ENCODE data around the gene AP3S2.

DNA sequence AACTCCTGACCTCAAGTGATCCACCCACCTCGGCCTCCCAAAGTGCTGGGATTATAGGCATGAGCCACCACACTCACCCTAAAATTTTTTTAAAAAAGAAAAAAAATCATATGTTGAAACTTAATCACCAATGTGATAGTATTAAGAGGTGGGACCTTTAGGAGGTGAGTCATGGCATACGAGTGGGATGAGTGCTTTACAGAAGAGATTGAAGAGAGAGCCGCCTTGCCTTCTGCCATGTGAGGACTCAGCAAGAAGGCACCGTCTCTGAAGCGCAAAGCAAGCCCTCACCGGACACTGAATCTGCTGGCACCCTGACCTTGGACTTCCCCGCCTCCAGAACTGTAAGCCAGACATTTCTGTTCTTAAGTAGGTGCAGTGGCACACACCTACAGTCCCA lies 13.5 kb upstream of the AP3S2 start:
- TF ChIP-seq, protein P1, sequence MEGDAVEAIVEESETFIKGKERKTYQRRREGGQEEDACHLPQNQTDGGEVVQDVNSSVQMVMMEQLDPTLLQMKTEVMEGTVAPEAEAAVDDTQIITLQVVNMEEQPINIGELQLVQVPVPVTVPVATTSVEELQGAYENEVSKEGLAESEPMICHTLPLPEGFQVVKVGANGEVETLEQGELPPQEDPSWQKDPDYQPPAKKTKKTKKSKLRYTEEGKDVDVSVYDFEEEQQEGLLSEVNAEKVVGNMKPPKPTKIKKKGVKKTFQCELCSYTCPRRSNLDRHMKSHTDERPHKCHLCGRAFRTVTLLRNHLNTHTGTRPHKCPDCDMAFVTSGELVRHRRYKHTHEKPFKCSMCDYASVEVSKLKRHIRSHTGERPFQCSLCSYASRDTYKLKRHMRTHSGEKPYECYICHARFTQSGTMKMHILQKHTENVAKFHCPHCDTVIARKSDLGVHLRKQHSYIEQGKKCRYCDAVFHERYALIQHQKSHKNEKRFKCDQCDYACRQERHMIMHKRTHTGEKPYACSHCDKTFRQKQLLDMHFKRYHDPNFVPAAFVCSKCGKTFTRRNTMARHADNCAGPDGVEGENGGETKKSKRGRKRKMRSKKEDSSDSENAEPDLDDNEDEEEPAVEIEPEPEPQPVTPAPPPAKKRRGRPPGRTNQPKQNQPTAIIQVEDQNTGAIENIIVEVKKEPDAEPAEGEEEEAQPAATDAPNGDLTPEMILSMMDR (IDR thresholded peaks at IDR 0.05; ENCODE audit: borderline replicate concordance, extremely low read depth, low read length, poor library complexity, severe bottlenecking), result no peak
- no peak for TF ChIP-seq EZH2 (IDR thresholded peaks at IDR 0.05; ENCODE audit: borderline replicate concordance, low read depth, low read length, severe bottlenecking)
